Adrenal gland (tissue), 5 donors: ENCODE results near the gene UBXN1.

Experiments used
- CTCF ChIP-seq, 6 experiments: fragments of 450-650 bp in 4 of 6; fragments of 200-600 bp in 2 of 6; sonication (generic) in 1 of 6; IDR thresholded peaks; 1 replicate in 5 of 6; 2 replicates in 1 of 6; pipeline versions ENCODE4 v1.5.1 to v1.8.0; 2016 to 2021; ENCODE audit warnings: antibody characterized with exemption in 6 of 6, mild to moderate bottlenecking in 2 of 6, moderate library complexity in 1 of 6
- POLR2A ChIP-seq, 2 donors: fragments of 450-650 bp; IDR thresholded peaks; one replicate each; pipeline ENCODE4 v1.6.1; 2017; ENCODE audit warnings: antibody characterized with exemption in 2 of 2, mild to moderate bottlenecking in 2 of 2, moderate library complexity in 1 of 2
- donor health status: DM: no; HTN: no; CAD: no.

GRCh38 chr11:62671608-62672389 is 7.1 kb downstream of the UBXN1 start, which contains the start of the genes LBHD1 and UQCC3:
- no peak for TF ChIP-seq CTCF (IDR thresholded peaks at IDR 0.05)
- peak; percentile 42 to 75 for TF ChIP-seq POLR2A (IDR thresholded peaks at IDR 0.05)
